D721Med (cell line): ENCODE measurements around the gene BID.
"Not testable (repeated sequence)": the region's sequence is repeated elsewhere in the genome, so short reads cannot be mapped to it uniquely, and the experiment has no call there.

Experiments
- DNase-seq: peaks from one replicate; pipeline ENCODE4 v3.0.0; 2011; ENCODE audit warnings: low spot score; ENCODE audit not compliant: insufficient read length
- FAIRE-seq: peaks from 2 replicates; lab custom pipeline; 2011; peaks lifted over from hg19 to GRCh38; lab: Jason Lieb, UNC
- TF ChIP-seq, protein P1 (sequence below): IDR thresholded peaks from 2 replicates; pipeline ENCODE4 v1.5.1; 2012; ENCODE audit warnings: mild to moderate bottlenecking, control low read depth; ENCODE audit not compliant: insufficient read depth; ENCODE audit errors: missing control alignments

BID gene

DNA sequence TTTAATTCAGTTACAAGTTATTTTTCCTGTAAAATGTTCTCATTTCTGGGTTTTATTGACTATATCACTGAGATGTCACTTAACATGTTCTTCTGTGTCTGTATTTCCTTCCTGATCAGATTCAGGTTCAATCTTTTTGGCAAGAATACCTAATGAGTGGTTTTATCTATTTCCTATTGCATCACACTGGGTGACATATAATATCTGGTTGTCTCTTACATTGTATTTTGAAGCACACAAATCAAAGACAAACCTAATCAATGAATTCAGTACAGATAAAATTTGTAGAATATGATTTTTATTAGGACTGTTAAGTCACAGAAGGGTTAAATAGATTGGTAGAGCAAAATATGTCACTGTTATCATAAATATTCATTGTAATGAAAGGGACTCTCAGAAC, 75.3 kb downstream of the BID start:
- FAIRE-seq (no peak), DNase-seq (no peak)
- TF ChIP-seq, protein P1, sequence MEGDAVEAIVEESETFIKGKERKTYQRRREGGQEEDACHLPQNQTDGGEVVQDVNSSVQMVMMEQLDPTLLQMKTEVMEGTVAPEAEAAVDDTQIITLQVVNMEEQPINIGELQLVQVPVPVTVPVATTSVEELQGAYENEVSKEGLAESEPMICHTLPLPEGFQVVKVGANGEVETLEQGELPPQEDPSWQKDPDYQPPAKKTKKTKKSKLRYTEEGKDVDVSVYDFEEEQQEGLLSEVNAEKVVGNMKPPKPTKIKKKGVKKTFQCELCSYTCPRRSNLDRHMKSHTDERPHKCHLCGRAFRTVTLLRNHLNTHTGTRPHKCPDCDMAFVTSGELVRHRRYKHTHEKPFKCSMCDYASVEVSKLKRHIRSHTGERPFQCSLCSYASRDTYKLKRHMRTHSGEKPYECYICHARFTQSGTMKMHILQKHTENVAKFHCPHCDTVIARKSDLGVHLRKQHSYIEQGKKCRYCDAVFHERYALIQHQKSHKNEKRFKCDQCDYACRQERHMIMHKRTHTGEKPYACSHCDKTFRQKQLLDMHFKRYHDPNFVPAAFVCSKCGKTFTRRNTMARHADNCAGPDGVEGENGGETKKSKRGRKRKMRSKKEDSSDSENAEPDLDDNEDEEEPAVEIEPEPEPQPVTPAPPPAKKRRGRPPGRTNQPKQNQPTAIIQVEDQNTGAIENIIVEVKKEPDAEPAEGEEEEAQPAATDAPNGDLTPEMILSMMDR, result no peak

DNA sequence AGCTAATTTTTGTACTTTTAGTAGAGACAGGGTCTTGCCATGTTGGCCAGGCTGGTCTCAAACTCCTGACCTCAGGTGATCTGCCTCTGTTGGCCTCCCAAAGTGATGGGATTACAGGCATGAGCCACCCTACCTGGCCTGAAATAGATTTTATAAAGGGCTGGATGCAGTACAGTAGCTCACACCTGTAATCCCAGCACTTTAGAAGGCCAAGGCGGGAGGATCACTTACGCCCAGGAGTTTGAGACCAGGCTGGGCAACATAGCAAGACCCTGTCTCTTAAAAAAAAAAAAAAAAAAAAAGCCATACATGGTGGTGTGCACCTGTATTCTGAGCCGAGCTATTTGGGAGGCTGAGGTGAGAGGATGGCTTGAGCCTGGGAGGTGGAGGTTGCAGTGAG, 76.0 kb downstream of the BID start:
- not testable (repeated sequence) for FAIRE-seq, DNase-seq

DNA sequence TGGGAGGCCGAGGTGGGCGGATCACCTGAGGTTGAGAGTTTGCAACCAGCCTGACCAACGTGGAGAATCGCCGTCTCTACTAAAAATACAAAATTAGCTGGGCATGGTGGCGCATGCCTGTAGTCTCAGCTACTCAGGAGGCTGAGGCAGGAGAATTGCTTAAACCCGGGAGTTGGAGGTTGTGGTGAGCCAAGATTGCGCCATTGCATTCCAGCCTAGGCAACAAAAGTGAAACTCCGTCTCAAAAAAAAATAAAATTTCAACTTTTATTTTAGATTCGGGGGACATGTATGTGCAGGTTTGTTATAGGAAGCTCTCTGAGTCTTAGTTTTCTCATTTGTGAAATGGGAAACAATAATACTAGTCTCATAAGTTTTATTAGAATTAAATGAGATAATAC, 77.1 kb downstream of the BID start:
- not testable (repeated sequence) for DNase-seq, FAIRE-seq

DNA sequence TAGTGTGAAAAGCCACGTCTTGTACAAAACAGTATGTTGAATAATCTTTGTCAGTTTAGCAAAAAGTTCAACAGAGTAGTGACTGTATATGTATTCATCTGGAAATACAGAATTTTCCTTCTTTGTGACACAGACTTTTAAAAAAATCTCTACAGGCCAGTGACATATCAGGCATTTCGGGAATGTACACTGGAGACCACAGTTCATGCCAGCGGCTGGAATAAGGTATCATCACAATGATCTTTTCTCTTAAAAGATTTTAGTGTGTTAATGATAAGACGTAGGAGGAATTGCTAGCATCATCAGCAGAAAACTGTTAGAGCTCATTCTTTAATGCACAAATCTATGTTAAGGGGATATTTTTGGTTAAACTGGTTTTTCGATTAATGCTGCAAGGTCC, 78.3 kb downstream of the BID start:
- TF ChIP-seq, protein P1, result no peak
- FAIRE-seq (no peak), DNase-seq (no peak)

DNA sequence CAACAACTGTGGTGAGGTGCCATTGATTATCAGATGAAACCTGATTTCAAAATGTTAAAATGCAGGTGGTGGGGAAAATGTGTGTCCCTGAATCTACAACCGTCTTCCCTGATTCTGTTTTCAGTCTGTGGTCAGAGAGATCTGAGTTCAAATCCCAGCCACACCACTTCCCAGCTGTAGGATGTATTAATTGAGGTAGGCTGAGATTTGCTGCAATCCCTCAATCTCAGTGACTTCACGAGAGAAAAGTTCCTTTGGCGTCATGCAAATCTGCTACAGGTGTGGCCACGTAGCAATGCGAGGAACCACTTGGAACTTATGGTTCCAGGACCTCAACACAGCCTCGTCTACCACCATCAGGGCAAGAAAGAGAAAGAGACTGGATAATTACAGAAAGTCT, 79.5 kb downstream of the BID start:
- FAIRE-seq (no peak), DNase-seq (no peak)
- TF ChIP-seq, protein P1, result no peak

DNA sequence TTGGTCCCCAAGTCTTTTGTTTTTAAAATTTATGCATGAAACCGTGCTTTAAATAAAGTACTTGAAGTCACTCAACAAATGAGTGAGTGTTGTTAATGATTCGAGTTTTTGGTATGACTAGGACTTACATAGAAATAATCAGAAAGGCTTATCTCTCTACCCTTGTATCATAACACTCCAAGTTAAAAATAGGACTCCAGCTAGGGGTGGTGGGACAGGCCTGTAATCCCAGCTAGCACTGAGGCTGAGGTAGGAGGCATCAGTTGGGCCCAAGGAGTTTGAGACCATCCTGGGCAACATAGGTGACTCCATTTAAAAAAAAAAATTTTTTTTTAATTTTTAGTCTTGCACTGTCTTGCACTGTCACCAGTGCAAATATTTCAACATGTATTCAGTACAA, 80.1 kb downstream of the BID start:
- FAIRE-seq (no peak), DNase-seq (no peak)
- TF ChIP-seq, protein P1, result no peak

DNA sequence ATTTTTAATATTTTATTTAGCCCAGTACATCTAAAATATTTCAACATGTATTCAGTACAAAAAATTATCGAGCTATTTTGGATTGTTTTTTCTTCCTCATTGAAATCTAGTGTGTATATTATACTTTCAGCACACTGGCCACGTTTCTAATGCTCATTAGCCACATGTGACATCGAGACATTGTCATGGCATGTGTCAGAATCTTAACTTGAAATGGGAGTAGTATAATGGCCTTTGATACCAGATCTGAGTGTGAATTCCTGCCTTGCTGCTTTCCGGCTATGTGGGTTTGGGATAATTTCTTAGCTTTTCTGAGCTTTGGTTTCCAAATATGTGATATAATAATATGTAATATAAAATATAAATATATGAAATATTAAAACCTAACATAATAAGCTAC, 81.4 kb downstream of the BID start:
- DNase-seq (no peak), FAIRE-seq (no peak)
- TF ChIP-seq, protein P1, result no peak

DNA sequence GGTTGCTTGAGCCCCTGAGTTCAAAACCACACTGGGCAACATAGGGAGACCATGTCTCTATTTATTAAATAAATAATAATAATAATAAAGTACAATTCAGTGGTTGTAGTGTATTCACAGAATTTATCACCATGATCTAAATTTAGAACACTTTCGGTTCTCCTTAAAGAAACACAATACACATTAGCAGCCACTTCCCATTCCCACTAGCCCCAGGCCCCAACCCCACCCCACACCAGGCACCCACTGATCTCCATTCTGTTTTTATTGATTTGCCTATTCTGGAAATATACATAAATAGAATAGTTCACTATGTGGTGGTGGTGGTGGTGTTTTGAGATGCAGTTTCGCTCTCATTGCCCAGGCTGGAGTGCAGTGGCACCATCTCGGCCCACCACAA, 90.0 kb downstream of the BID start:
- FAIRE-seq (no peak), DNase-seq (no peak)
- TF ChIP-seq, protein P1, result no peak
